H1 (cell line): Measurements from ENCODE around the gene CCDC81. TPM values are rescaled to one million over a fixed set of nuclear protein-coding genes. Genes with fewer than 3 reads are reported as not detected.

Source experiments
- CTCF ChIA-PET: fragments of 300-600 bp; sonication (Branson Sonifier 250); formaldehyde crosslinking; loops from one replicate; lab custom pipeline; 2021; ENCODE audit not compliant: partially characterized antibody; lab: Charles Lee
- POLR2A ChIA-PET: fragments of 300-600 bp; sonication (Branson Sonifier 250); formaldehyde crosslinking; loops from one replicate; lab custom pipeline; 2021; ENCODE audit warnings: inconsistent platforms; ENCODE audit not compliant: partially characterized antibody; lab: Charles Lee
- DNase-seq, 2 experiments: peaks; one replicate each; pipeline versions ENCODE4 v3.0.0 to v3.0.0-alpha.2; 2010 to 2022; ENCODE audit warnings: low spot score in 2 of 2, low read depth in 1 of 2, mixed read lengths in 1 of 2
- FAIRE-seq: peaks from 2 replicates; lab custom pipeline; 2011; peaks lifted over from hg19 to GRCh38; lab: Jason Lieb, UNC
- H2AFZ ChIP-seq: 2 replicates; pipeline ENCODE4 v1.8.1; 2012; ENCODE audit warnings: low read length, inconsistent platforms
- H2AK5ac ChIP-seq: 2 replicates; pipeline ENCODE4 v1.6.1; 2013; ENCODE audit warnings: low read depth, low read length
- H2BK120ac ChIP-seq: replicated peaks from 2 replicates; pipeline ENCODE3; 2013; ENCODE audit warnings: low read depth, low read length, inconsistent platforms
- H2BK12ac ChIP-seq: 2 replicates; pipeline ENCODE4 v1.6.1; 2013; ENCODE audit warnings: low read depth, low read length
- H2BK15ac ChIP-seq: 2 replicates; pipeline ENCODE4 v1.6.1; 2013; ENCODE audit warnings: low read length
- H2BK20ac ChIP-seq: 2 replicates; pipeline ENCODE4 v1.6.1; 2013; ENCODE audit warnings: low read length
- H2BK5ac ChIP-seq: 2 replicates; pipeline ENCODE4 v1.6.1; 2013; ENCODE audit warnings: low read depth, low read length
- H3K14ac ChIP-seq: 2 replicates; pipeline ENCODE4 v1.6.1; 2013; ENCODE audit warnings: inconsistent platforms; ENCODE audit not compliant: insufficient read length
- H3K18ac ChIP-seq: 2 replicates; pipeline ENCODE4 v1.6.1; 2013; ENCODE audit warnings: low read length; ENCODE audit errors: extremely low read depth
- H3K23ac ChIP-seq: 2 replicates; pipeline ENCODE4 v1.6.1; 2013; ENCODE audit warnings: inconsistent platforms; ENCODE audit not compliant: insufficient read length
- H3K23me2 ChIP-seq: 2 replicates; pipeline ENCODE4 v1.6.1; 2013; ENCODE audit warnings: low read depth, low read length
- H3K27ac ChIP-seq: 2 replicates; pipeline ENCODE4 v1.6.1; 2011; ENCODE audit warnings: low read depth, low read length, inconsistent platforms
- H3K27me3 ChIP-seq, 4 experiments: replicated peaks in 1 of 4; 1 replicate in 1 of 4; 2 replicates in 3 of 4; pipeline versions ENCODE4 v1.6.1 to v1.8.1; 2011 to 2013; ENCODE audit warnings: low read length in 3 of 4, mild to moderate bottlenecking in 3 of 4, inconsistent platforms in 2 of 4, mixed read lengths in 2 of 4, moderate library complexity in 1 of 4; ENCODE audit not compliant: control insufficient read depth in 3 of 4, insufficient read depth in 3 of 4; ENCODE audit errors: extremely low read depth in 1 of 4
- H3K36me3 ChIP-seq, 4 experiments: 2 replicates each; pipeline versions ENCODE4 v1.6.1 to v1.8.1; 2011 to 2013; ENCODE audit warnings: mild to moderate bottlenecking in 4 of 4, low read length in 3 of 4, moderate library complexity in 2 of 4, control low read depth in 1 of 4, inconsistent platforms in 1 of 4; ENCODE audit not compliant: insufficient read depth in 4 of 4, control insufficient read depth in 2 of 4
- H3K4ac ChIP-seq: replicated peaks from 2 replicates; pipeline ENCODE3; 2013; ENCODE audit warnings: low read length, low read depth, mixed read lengths, inconsistent platforms; ENCODE audit not compliant: insufficient read length
- H3K4me1 ChIP-seq, 4 experiments: replicated peaks in 1 of 4; 1 replicate in 1 of 4; 2 replicates in 3 of 4; pipeline versions ENCODE4 v1.6.1 to v1.8.1; 2011 to 2013; ENCODE audit warnings: low read length in 3 of 4, inconsistent platforms in 2 of 4, mixed read lengths in 1 of 4; ENCODE audit not compliant: insufficient read depth in 4 of 4, control insufficient read depth in 3 of 4
- H3K4me2 ChIP-seq, 2 experiments: 2 replicates each; pipeline versions ENCODE4 v1.6.1 to v1.8.1; 2011 to 2013; ENCODE audit warnings: low read depth in 2 of 2, low read length in 2 of 2, control low read depth in 1 of 2, inconsistent platforms in 1 of 2, mild to moderate bottlenecking in 1 of 2; ENCODE audit not compliant: insufficient read depth in 1 of 2
- H3K4me3 ChIP-seq, 4 experiments: fragments of 200-600, 300-600 bp in 1 of 4; sonication (generic), shearing (Covaris generic), sonication (Bioruptor Twin) in 1 of 4; 2 replicates each; pipeline versions ENCODE4 v1.5.1 to v1.8.1; 2011 to 2016; ENCODE audit warnings: low read length in 4 of 4, low read depth in 3 of 4, control low read depth in 2 of 4, inconsistent platforms in 2 of 4, mild to moderate bottlenecking in 2 of 4, mixed read lengths in 1 of 4, moderate library complexity in 1 of 4; ENCODE audit not compliant: insufficient read depth in 2 of 4; ENCODE audit errors: extremely low read depth in 1 of 4
- H3K56ac ChIP-seq: replicated peaks from 2 replicates; pipeline ENCODE3; 2013; ENCODE audit warnings: low read depth, mild to moderate bottlenecking, mixed read lengths, low read length, inconsistent platforms; ENCODE audit not compliant: insufficient read length
- H3K79me1 ChIP-seq: 2 replicates; pipeline ENCODE4 v1.6.1; 2013; ENCODE audit warnings: low read depth, low read length, control low read depth
- H3K79me2 ChIP-seq, 2 experiments: 2 replicates each; pipeline versions ENCODE4 v1.6.1 to v1.8.1; 2012 to 2013; ENCODE audit warnings: low read length in 2 of 2, mild to moderate bottlenecking in 2 of 2, inconsistent platforms in 1 of 2; ENCODE audit not compliant: insufficient read depth in 2 of 2, control insufficient read depth in 1 of 2
- H3K9ac ChIP-seq, 4 experiments: replicated peaks in 1 of 4; 1 replicate in 1 of 4; 2 replicates in 3 of 4; pipeline versions ENCODE4 v1.6.1 to v1.8.1; 2011 to 2013; ENCODE audit warnings: low read depth in 3 of 4, low read length in 3 of 4, control low read depth in 2 of 4, mild to moderate bottlenecking in 2 of 4, moderate library complexity in 2 of 4, inconsistent platforms in 1 of 4; ENCODE audit errors: extremely low read depth in 1 of 4
- H3K9me3 ChIP-seq, 2 experiments: 2 replicates each; pipeline versions ENCODE4 v1.6.1 to v1.8.1; 2012 to 2013; ENCODE audit warnings: mild to moderate bottlenecking in 2 of 2, moderate library complexity in 2 of 2, control low read depth in 1 of 2, inconsistent platforms in 1 of 2, low read depth in 1 of 2, low read length in 1 of 2, mixed read lengths in 1 of 2; ENCODE audit not compliant: insufficient read depth in 2 of 2
- H4K20me1 ChIP-seq, 2 experiments: replicated peaks in 1 of 2; 2 replicates each; pipeline versions ENCODE3 to v1.8.1; 2011 to 2013; ENCODE audit warnings: inconsistent platforms in 2 of 2, low read length in 2 of 2, mild to moderate bottlenecking in 1 of 2; ENCODE audit not compliant: insufficient read depth in 2 of 2, control insufficient read depth in 1 of 2
- H4K5ac ChIP-seq: 2 replicates; pipeline ENCODE4 v1.6.1; 2013; ENCODE audit warnings: low read length, low read depth, mixed read lengths, inconsistent platforms; ENCODE audit not compliant: insufficient read length
- H4K8ac ChIP-seq: 2 replicates; pipeline ENCODE4 v1.8.0; 2013; ENCODE audit warnings: mild to moderate bottlenecking, moderate library complexity, low read length, inconsistent platforms; ENCODE audit not compliant: insufficient read depth; ENCODE audit errors: extremely low read depth
- H4K91ac ChIP-seq: replicated peaks from 2 replicates; pipeline ENCODE3; 2013; ENCODE audit warnings: low read length, mixed read lengths, inconsistent platforms; ENCODE audit not compliant: insufficient read length
- ATF2 ChIP-seq: IDR thresholded peaks from 2 replicates; pipeline ENCODE4 v1.6.1; 2012; ENCODE audit warnings: low read length, inconsistent platforms
- JUN ChIP-seq: IDR thresholded peaks from 2 replicates; pipeline ENCODE4 v1.6.1; 2011; ENCODE audit warnings: low read depth, mild to moderate bottlenecking, improper control_type of control experiment, low read length
- RNF2 ChIP-seq: fragments of 200-900, 300-1000 bp; sonication (generic); IDR thresholded peaks from 2 replicates; pipeline ENCODE4 v1.7.1; 2016; ENCODE audit warnings: borderline replicate concordance, low read depth, mild to moderate bottlenecking, antibody characterized with exemption, low read length; ENCODE audit not compliant: poor library complexity, severe bottlenecking; ENCODE audit errors: missing control alignments
- SUZ12 ChIP-seq: fragments of 200-600 bp; sonication (generic); IDR thresholded peaks from 2 replicates; pipeline ENCODE4 v1.6.1; 2012; ENCODE audit warnings: mild to moderate bottlenecking, inconsistent platforms, low read length, moderate library complexity, mixed read lengths
- TAF7 ChIP-seq: optimal IDR thresholded peaks from 2 replicates; pipeline ENCODE3; 2011; ENCODE audit warnings: low read depth, mild to moderate bottlenecking, inconsistent platforms, low read length, moderate library complexity, borderline replicate concordance
- WGBS, 2 experiments: shearing (Covaris generic) in 1 of 2; methylation state at CpG; one replicate each; pipeline versions ENCODE4 v1.1.6 to v1.1.7; 2013 to 2015; ENCODE audit warnings: low lambda C conversion rate in 2 of 2, mixed read lengths in 2 of 2, inconsistent platforms in 1 of 2, low coverage in 1 of 2, missing lambda C conversion rate in 1 of 2; ENCODE audit not compliant: insufficient replicate concordance in 2 of 2, insufficient coverage in 1 of 2, insufficient read length in 1 of 2; ENCODE audit errors: extremely low coverage in 1 of 2, missing lambda C conversion rate in 1 of 2; 5-methylcytosine and 5-hydroxymethylcytosine counted together
- polyA plus RNA-seq, 7 experiments: library from polyadenylated mRNA; depleted of rRNA in 3 of 7; stranded (reverse) in 5 of 7; unstranded in 2 of 7; fragments of >200 nt in 5 of 7; fragments of 200-250 nt in 2 of 7; gene quantifications; 1 replicate in 5 of 7; 2 replicates in 1 of 7; 4 replicates in 1 of 7; pipeline versions ENCODE4 v1.2.1 to v1.2.3, GENCODE V29; 2011 to 2013; ENCODE audit warnings: missing spikeins in 2 of 7, mixed read lengths in 2 of 7
- total RNA-seq: library from RNA; stranded (reverse); fragmentation: NEBNext Ultra II Directional; extraction: Animal tissue kit (Norgen Biotek cat#: 25700); gene quantifications from 2 replicates; pipeline ENCODE4 v1.2.1, GENCODE V29; 2021

CCDC81 gene
- total and polyA plus RNA-seq, 2 of the 8 experiments (the other 6 are each of a cell fraction or from before 2014, with no cell fraction given), result 0.30 to 0.58 TPM

GRCh38 chr11:86444981-86445380 is 70.3 kb downstream of the CCDC81 start:
- ChIA-PET CTCF (interaction anchor here (0.8 to 1.1 kb wide), 2 partner anchors 163 to 472 kb away, joined by 3 to 5 read pairs; no protein-coding TSS in a partner anchor), POLR2A (no interaction called here)
- Histone ChIP-seq H2AK5ac (no peak overlapping the region), H4K5ac (no peak overlapping the region), H2BK5ac (no peak overlapping the region), H3K14ac (no peak overlapping the region), H4K20me1 (no peaks in the 10 kb centered on the region), H3K9ac (no peak overlapping the region), H2BK120ac (no peak overlapping the region), H2BK20ac (no peak overlapping the region), H3K9me3 (no peaks in the 10 kb centered on the region), H2BK15ac (no peak overlapping the region), H2AFZ (no peak overlapping the region), H2BK12ac (no peak overlapping the region), H3K79me1 (no peaks in the 10 kb centered on the region), H3K4me2 (no peak overlapping the region), H3K27ac (no peak overlapping the region), H4K8ac (no peak overlapping the region), H3K36me3 (no peaks in the 10 kb centered on the region), H3K4me1 (no peaks in the 10 kb centered on the region), H3K23me2 (no peaks in the 10 kb centered on the region), H3K4me3 (no peak overlapping the region), H3K79me2 (no peaks in the 10 kb centered on the region), H3K18ac (no peak overlapping the region), H3K27me3 (no peaks in the 10 kb centered on the region; a peak in 1 of 7 replicates), H3K4ac (no peak overlapping the region), H3K23ac (no peak overlapping the region), H3K56ac (no peak overlapping the region), H4K91ac (no peak overlapping the region)
- FAIRE-seq (no peak), DNase-seq (no peak)
- 84% methylated on average over 1 of the region's 1 CpG; no CpG with 5 or more reads in 1 of the 2 experiments for WGBS, 2 experiments
- TF ChIP-seq JUN (no peak), ATF2 (no peak), SUZ12 (no peak), TAF7 (no peak), RNF2 (no peak)
